MG63 (cell line): ENCODE results near the gene WRNIP1. TPM values are rescaled to one million over a fixed set of nuclear protein-coding genes. Genes with fewer than 3 reads are reported as not detected.

Experiments used
- DNase-seq: peaks from one replicate; pipeline ENCODE4 v3.0.0-alpha.2; 2020
- H3K27me3 ChIP-seq: fragments of 250-450 bp; sonication (Bioruptor Pico); 2 replicates; pipeline ENCODE4 v1.5.1; 2020; ENCODE audit warnings: mild to moderate bottlenecking, moderate library complexity
- H3K36me3 ChIP-seq: fragments of 250-450 bp; sonication (Bioruptor Pico); 2 replicates; pipeline ENCODE4 v1.5.1; 2020; ENCODE audit warnings: mild to moderate bottlenecking, moderate library complexity
- H3K4me3 ChIP-seq: fragments of 250-450 bp; sonication (Bioruptor Pico); 2 replicates; pipeline ENCODE4 v1.5.1; 2020; ENCODE audit warnings: mild to moderate bottlenecking, moderate library complexity
- H3K9me3 ChIP-seq: fragments of 250-450 bp; sonication (Bioruptor Pico); 2 replicates; pipeline ENCODE4 v1.5.1; 2020; ENCODE audit warnings: mild to moderate bottlenecking, moderate library complexity
- total RNA-seq: library from RNA; depleted of rRNA; stranded (reverse); fragments of >200 nt; shearing (Covaris generic); gene quantifications from 2 replicates; pipeline ENCODE4 v1.2.3, GENCODE V29; 2014; ENCODE audit warnings: low replicate concordance

Gene WRNIP1
- total RNA-seq, 1 experiment from 2014 or later, result 53.3 TPM

DNA sequence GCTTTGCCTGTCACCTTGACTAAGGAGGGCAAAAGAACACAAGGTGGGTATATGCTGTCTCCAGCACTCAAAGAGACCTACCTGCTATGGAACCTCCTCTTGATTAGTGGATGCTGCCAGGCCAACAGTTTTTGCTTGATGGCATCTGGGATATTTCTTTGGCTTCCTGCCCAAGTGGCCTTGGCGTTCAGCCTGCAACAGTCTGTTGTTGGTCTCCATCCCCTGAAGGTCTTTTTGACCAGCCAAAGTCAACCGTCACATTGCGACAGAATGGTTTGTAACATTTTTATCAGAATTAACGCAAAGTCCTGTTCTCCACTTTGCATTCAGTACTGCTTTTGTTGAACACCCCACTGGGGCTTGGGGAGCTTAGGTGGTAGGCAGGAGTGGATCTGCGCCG is 39.3 kb downstream of the WRNIP1 start:
- no peak overlapping the region for H3K4me3 ChIP-seq
- H3K9me3 ChIP-seq, result no peaks in the 10 kb centered on the region
- no peaks in the 10 kb centered on the region for H3K27me3 ChIP-seq
- H3K36me3 ChIP-seq, result no peaks in the 10 kb centered on the region
- no peak for DNase-seq

DNA sequence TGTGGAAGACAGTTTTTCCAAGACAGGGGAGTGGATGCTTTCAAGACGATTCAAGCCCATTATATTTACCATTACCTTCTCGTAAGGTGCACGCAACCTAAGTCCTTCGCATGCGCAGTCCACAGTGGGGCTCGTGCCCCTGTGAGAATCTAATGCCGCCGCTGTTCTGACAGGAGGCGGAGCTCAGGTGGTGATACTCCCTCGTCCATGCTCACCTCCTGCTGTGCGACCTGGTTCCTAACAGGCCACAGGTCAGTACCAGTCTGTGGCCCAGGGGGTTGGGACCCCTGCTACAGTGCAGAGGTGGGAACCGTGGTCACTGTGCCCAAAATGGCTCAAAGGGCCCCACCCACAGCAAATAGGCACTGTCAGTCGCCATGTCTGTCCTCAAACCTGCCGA is 39.8 kb downstream of the WRNIP1 start:
- Histone ChIP-seq H3K9me3 (no peaks in the 10 kb centered on the region), H3K27me3 (no peaks in the 10 kb centered on the region), H3K4me3 (no peak overlapping the region), H3K36me3 (no peaks in the 10 kb centered on the region)
- DNase-seq, result no peak

GRCh38 chr6:2806644-2807043 is 41.5 kb downstream of the WRNIP1 start:
- DNase-seq, result no peak
- no peaks in the 10 kb centered on the region for H3K36me3 ChIP-seq
- no peaks in the 10 kb centered on the region for H3K27me3 ChIP-seq
- H3K9me3 ChIP-seq, result no peaks in the 10 kb centered on the region
- H3K4me3 ChIP-seq, result no peak overlapping the region

DNA sequence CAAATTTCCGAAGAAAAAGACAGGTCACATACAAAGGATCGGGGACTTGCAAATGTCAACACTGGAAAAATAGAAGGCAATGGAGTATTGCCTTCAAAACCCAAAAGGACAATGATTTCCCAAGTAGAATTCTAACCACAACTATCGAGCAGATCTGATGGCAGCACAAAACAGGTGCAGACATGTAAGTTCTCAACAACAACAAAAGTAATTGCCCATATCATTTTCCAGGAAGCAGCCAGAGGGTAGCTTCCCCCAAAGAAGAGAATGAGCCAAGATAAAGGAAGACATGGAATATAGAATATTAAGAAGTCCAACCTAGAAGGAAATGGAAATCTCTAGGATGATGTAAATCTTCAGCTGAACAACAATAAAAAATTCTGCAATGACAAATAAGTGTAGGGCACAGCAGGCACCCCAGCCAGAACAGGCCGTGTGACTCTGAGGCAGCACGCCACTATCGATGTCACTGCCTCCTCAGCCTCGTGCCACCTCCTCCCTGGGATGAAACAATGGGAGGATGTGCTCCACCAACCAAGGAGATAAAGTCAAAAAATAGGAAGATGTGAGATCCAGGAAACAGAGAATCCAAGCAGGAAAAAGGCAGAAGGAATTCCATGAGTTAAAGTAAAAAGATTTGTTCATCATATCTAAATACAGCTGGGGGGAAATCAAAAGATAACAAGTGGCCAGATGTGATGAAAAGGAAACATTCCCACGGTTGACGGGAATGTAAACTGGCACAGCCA is 42.3 kb downstream of the WRNIP1 start:
- H3K27me3 ChIP-seq, result no peaks in the 10 kb centered on the region
- no peak for DNase-seq
- no peaks in the 10 kb centered on the region for H3K9me3 ChIP-seq
- H3K36me3 ChIP-seq, result no peaks in the 10 kb centered on the region
- no peak overlapping the region for H3K4me3 ChIP-seq

DNA sequence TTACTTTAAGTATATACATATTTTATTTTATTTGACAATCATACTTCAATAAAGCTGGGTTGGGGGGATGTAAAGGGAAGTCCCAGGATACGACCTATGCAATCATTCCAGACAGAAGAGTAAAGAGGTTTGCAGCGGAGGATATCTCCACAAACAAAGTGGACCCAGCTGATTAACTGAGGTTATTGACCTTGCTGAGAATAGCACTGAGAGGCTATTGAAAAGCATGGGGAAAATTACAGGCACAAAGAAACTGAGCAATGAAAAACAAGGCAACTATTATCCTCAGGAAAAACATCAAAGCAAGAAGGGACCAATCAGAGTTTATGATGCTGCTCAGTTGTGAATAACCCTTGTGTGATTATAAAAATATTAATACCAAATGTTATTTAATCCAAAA is 43.8 kb downstream of the WRNIP1 start:
- no peak overlapping the region for H3K4me3 ChIP-seq
- H3K9me3 ChIP-seq, result no peaks in the 10 kb centered on the region
- H3K36me3 ChIP-seq, result no peaks in the 10 kb centered on the region
- H3K27me3 ChIP-seq, result no peaks in the 10 kb centered on the region
- no peak for DNase-seq

DNA sequence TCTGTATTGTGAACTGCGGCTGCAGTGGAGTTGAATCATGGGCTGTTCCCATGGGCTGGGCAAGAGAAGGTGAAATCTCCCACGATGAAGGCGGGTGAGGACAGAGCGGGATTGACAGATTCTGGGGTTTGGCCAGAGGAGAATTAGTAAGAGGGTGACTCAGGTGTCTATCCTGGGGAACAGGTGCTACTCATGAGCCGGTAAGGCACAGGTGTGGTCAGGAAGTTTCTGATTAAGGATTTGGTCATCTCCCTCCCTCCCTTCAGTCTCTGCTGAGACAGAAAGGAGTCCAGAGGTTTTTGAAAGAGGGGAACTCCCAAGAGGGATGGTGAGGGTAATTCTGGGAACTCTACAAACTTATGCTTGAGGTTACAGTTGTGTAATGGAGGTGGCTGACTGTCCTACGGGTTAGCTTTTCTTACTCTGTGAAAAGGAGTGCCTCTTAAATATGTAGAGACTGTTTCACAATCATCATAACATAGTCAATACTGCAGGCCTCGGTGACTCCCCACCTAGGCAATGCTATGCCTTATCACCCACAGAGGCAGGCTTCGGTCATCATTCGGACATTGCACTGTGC is 45.0 kb downstream of the WRNIP1 start:
- no peaks in the 10 kb centered on the region for H3K27me3 ChIP-seq
- H3K4me3 ChIP-seq, result no peak overlapping the region
- no peaks in the 10 kb centered on the region for H3K36me3 ChIP-seq
- no peak for DNase-seq
- H3K9me3 ChIP-seq, result no peaks in the 10 kb centered on the region

GRCh38 chr6:2812695-2813094 is 47.5 kb downstream of the WRNIP1 start:
- no peak overlapping the region for H3K4me3 ChIP-seq
- H3K36me3 ChIP-seq, result no peaks in the 10 kb centered on the region
- H3K9me3 ChIP-seq, result no peaks in the 10 kb centered on the region
- no peaks in the 10 kb centered on the region for H3K27me3 ChIP-seq
- DNase-seq, result no peak

DNA sequence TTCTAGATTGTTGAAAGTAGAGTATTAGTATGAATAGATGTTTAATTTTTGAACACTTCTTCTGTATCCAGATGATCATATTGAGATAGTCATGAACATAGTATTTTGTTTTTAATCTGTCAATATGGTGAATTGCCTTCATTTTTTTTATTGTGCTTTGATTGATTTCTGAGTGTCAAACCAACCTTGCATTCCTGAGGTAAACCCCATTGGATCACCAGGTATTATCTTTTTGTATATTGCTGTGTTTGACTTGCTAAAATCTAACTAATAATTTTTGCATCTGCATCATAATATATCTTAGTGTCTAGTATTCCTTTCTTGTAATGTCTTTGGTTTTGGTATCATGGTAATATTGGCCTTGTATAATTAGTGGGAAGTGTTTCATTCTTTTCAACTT is 51.0 kb downstream of the WRNIP1 start:
- Histone ChIP-seq H3K27me3 (no peaks in the 10 kb centered on the region), H3K36me3 (no peaks in the 10 kb centered on the region), H3K9me3 (no peaks in the 10 kb centered on the region), H3K4me3 (no peak overlapping the region)
- no peak for DNase-seq

DNA sequence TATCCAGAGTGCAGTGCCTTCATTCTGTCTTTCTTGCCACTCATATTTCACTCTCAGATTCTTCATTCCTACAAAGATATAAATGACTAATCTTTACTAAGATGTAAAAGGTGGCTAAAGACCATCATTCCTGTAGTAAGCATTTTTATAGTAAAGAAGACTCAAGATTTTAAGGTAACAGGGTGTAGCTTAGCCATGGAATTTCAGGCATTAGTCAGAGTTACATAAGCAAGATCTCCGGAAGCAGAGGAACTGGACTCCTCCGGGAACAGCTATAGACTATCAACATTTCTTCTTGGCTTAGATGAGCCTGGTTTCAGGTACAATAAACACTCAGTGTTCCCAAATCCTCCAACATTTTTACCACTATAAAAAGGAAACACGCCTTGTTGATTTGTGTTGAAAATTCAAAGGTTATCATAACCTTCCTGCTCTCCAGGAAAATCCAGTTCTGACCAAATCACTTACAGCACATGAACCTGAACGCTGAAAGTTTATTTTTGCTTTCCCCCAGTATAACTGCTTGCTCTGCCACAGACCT is 52.8 kb downstream of the WRNIP1 start:
- DNase-seq, result no peak
- no peak overlapping the region for H3K4me3 ChIP-seq
- H3K9me3 ChIP-seq, result no peaks in the 10 kb centered on the region
- no peaks in the 10 kb centered on the region for H3K36me3 ChIP-seq
- H3K27me3 ChIP-seq, result no peaks in the 10 kb centered on the region

GRCh38 chr6:2818593-2818992 is 53.4 kb downstream of the WRNIP1 start:
- Histone ChIP-seq H3K36me3 (no peaks in the 10 kb centered on the region), H3K4me3 (no peak overlapping the region), H3K27me3 (no peaks in the 10 kb centered on the region), H3K9me3 (no peaks in the 10 kb centered on the region)
- peak; percentile 3 for DNase-seq

DNA sequence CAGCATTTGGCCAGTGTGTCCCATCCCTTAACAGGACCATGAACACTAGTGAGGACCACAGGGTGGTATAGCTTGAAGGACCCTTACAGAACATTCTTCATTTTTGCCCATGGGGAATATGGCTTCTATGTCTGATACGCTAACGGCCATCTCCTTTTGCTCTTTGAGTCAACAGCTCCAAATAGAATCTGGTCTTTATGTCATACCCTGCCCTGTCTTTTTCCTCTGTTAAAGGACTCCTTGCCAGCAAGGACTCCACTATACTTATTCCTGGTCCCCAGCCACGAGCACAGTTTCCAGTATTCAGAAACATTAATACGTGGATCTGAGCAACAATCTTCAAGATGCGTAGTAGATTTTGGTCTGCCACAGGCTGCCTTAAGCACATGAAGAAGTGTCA is 53.9 kb downstream of the WRNIP1 start:
- Histone ChIP-seq H3K9me3 (no peaks in the 10 kb centered on the region), H3K36me3 (no peaks in the 10 kb centered on the region), H3K27me3 (no peaks in the 10 kb centered on the region), H3K4me3 (no peak overlapping the region)
- no peak for DNase-seq

DNA sequence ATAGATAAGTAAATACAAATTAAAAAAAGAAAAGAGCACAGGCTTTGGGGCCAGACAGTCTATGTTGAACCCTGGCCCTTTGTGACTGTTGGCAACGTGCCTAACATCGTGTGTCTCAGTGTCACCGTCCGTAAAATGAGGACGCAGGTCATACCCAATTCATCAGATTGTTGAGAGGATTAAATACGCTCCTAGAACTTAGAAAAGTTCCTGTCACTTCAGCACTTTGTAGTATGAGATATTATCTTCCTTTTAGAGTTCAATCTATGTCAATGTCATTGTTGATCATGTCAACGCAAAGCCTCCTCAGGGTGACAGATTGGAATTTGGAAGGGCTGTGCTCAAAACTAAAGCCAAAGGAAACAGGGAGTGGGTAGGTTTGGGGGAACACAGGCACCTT is 54.8 kb downstream of the WRNIP1 start:
- DNase-seq, result no peak
- no peaks in the 10 kb centered on the region for H3K9me3 ChIP-seq
- no peak overlapping the region for H3K4me3 ChIP-seq
- no peaks in the 10 kb centered on the region for H3K27me3 ChIP-seq
- no peaks in the 10 kb centered on the region for H3K36me3 ChIP-seq

DNA sequence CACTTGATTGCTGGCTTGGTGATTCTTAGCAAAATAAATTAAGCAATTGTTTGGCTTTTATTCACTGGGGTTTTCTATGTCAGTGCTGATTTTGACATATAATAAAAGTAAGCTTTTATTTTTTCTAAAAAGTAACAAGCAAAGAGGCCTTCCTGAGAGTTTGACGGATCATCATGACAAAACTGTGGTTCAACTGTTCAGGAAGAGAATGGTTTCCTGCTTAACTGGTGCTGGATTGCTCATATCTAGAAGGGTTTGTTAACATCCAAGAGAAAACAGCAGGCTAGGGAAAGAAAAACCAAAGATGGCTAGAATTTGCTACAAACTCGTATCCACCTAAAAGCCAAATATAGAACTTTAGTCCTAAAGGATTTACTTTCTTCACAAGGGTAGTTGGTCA is 55.2 kb downstream of the WRNIP1 start:
- no peak for DNase-seq
- no peak overlapping the region for H3K4me3 ChIP-seq
- H3K27me3 ChIP-seq, result no peaks in the 10 kb centered on the region
- H3K36me3 ChIP-seq, result no peaks in the 10 kb centered on the region
- no peaks in the 10 kb centered on the region for H3K9me3 ChIP-seq

- DNase-seq, result no peak
Observed at GRCh38 chr6:2821554-2821953, 56.4 kb downstream of the WRNIP1 start.

GRCh38 chr6:2823104-2823850 is 58.1 kb downstream of the WRNIP1 start:
- Histone ChIP-seq H3K27me3 (no peaks in the 10 kb centered on the region), H3K4me3 (no peak overlapping the region), H3K9me3 (no peaks in the 10 kb centered on the region), H3K36me3 (no peaks in the 10 kb centered on the region)
- peak; percentile 10 for DNase-seq

More at GRCh38 chr6:2821554-2821953, 56.4 kb downstream of the WRNIP1 start:
- no peaks in the 10 kb centered on the region for H3K36me3 ChIP-seq
- no peaks in the 10 kb centered on the region for H3K9me3 ChIP-seq
- H3K27me3 ChIP-seq, result no peaks in the 10 kb centered on the region
- H3K4me3 ChIP-seq, result no peak overlapping the region

DNA sequence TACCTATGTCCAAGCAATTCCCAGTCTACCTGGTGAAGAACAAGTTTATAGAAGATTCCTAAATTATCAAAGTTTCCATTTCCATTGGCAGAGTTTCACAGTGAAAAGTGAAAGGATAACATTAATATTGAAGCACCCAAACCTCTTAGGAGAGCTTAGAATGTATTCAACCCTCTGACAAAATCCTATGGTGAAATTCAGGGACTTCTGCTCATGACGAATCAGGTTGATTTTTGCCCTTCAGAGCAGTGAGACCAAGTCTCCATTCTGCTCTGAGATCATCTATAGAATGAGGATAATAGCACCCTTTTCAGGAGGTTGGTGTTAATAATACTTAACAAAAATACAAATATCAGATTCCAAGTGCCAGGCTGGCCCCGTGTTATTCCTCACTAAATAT is 60.9 kb downstream of the WRNIP1 start:
- H3K36me3 ChIP-seq, result no peaks in the 10 kb centered on the region
- H3K9me3 ChIP-seq, result no peaks in the 10 kb centered on the region
- DNase-seq, result no peak
- no peaks in the 10 kb centered on the region for H3K27me3 ChIP-seq
- no peak overlapping the region for H3K4me3 ChIP-seq

DNA sequence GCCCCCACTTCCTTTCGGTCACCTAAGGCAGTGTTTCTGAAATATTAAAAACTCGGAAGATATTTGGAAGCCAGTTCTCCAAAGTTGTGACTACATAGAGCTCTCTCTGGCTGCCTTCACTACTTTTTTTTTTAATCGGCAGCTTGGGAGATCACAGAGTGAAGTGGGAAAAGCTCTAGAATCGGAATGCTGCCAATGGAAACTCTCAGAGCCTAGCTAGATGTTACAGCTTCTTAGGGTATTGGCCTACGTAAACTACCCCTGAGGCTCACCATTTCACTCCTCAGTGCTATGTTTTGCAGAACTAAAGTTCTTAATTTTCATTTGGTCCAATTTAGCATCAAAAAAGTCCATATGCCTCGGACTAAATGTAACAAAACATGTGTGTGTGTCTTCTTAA is 61.9 kb downstream of the WRNIP1 start:
- Histone ChIP-seq H3K36me3 (no peaks in the 10 kb centered on the region), H3K27me3 (no peaks in the 10 kb centered on the region), H3K9me3 (no peaks in the 10 kb centered on the region), H3K4me3 (no peak overlapping the region)
- no peak for DNase-seq
